H1 (cell line): ENCODE results near the gene CMSS1. TPM values are rescaled to one million over a fixed set of nuclear protein-coding genes. Genes with fewer than 3 reads are reported as not detected.

ENCODE experiments used
- CTCF ChIA-PET: fragments of 300-600 bp; sonication (Branson Sonifier 250); formaldehyde crosslinking; loops from one replicate; lab custom pipeline; 2021; ENCODE audit not compliant: partially characterized antibody; lab: Charles Lee
- POLR2A ChIA-PET: fragments of 300-600 bp; sonication (Branson Sonifier 250); formaldehyde crosslinking; loops from one replicate; lab custom pipeline; 2021; ENCODE audit warnings: inconsistent platforms; ENCODE audit not compliant: partially characterized antibody; lab: Charles Lee
- DNase-seq, 2 experiments: peaks; one replicate each; pipeline versions ENCODE4 v3.0.0 to v3.0.0-alpha.2; 2010 to 2022; ENCODE audit warnings: low spot score in 2 of 2, low read depth in 1 of 2, mixed read lengths in 1 of 2
- FAIRE-seq: peaks from 2 replicates; lab custom pipeline; 2011; peaks lifted over from hg19 to GRCh38; lab: Jason Lieb, UNC
- H2AFZ ChIP-seq: 2 replicates; pipeline ENCODE4 v1.8.1; 2012; ENCODE audit warnings: low read length, inconsistent platforms
- H2AK5ac ChIP-seq: 2 replicates; pipeline ENCODE4 v1.6.1; 2013; ENCODE audit warnings: low read depth, low read length
- H2BK120ac ChIP-seq: replicated peaks from 2 replicates; pipeline ENCODE3; 2013; ENCODE audit warnings: low read depth, low read length, inconsistent platforms
- H2BK12ac ChIP-seq: 2 replicates; pipeline ENCODE4 v1.6.1; 2013; ENCODE audit warnings: low read depth, low read length
- H2BK15ac ChIP-seq: 2 replicates; pipeline ENCODE4 v1.6.1; 2013; ENCODE audit warnings: low read length
- H2BK20ac ChIP-seq: 2 replicates; pipeline ENCODE4 v1.6.1; 2013; ENCODE audit warnings: low read length
- H2BK5ac ChIP-seq: 2 replicates; pipeline ENCODE4 v1.6.1; 2013; ENCODE audit warnings: low read depth, low read length
- H3K14ac ChIP-seq: 2 replicates; pipeline ENCODE4 v1.6.1; 2013; ENCODE audit warnings: inconsistent platforms; ENCODE audit not compliant: insufficient read length
- H3K18ac ChIP-seq: 2 replicates; pipeline ENCODE4 v1.6.1; 2013; ENCODE audit warnings: low read length; ENCODE audit errors: extremely low read depth
- H3K23ac ChIP-seq: 2 replicates; pipeline ENCODE4 v1.6.1; 2013; ENCODE audit warnings: inconsistent platforms; ENCODE audit not compliant: insufficient read length
- H3K23me2 ChIP-seq: 2 replicates; pipeline ENCODE4 v1.6.1; 2013; ENCODE audit warnings: low read depth, low read length
- H3K27ac ChIP-seq: 2 replicates; pipeline ENCODE4 v1.6.1; 2011; ENCODE audit warnings: low read depth, low read length, inconsistent platforms
- H3K27me3 ChIP-seq, 4 experiments: replicated peaks in 1 of 4; 1 replicate in 1 of 4; 2 replicates in 3 of 4; pipeline versions ENCODE4 v1.6.1 to v1.8.1; 2011 to 2013; ENCODE audit warnings: low read length in 3 of 4, mild to moderate bottlenecking in 3 of 4, inconsistent platforms in 2 of 4, mixed read lengths in 2 of 4, moderate library complexity in 1 of 4; ENCODE audit not compliant: control insufficient read depth in 3 of 4, insufficient read depth in 3 of 4; ENCODE audit errors: extremely low read depth in 1 of 4
- H3K36me3 ChIP-seq, 4 experiments: 2 replicates each; pipeline versions ENCODE4 v1.6.1 to v1.8.1; 2011 to 2013; ENCODE audit warnings: mild to moderate bottlenecking in 4 of 4, low read length in 3 of 4, moderate library complexity in 2 of 4, control low read depth in 1 of 4, inconsistent platforms in 1 of 4; ENCODE audit not compliant: insufficient read depth in 4 of 4, control insufficient read depth in 2 of 4
- H3K4ac ChIP-seq: replicated peaks from 2 replicates; pipeline ENCODE3; 2013; ENCODE audit warnings: low read length, low read depth, mixed read lengths, inconsistent platforms; ENCODE audit not compliant: insufficient read length
- H3K4me1 ChIP-seq, 4 experiments: replicated peaks in 1 of 4; 1 replicate in 1 of 4; 2 replicates in 3 of 4; pipeline versions ENCODE4 v1.6.1 to v1.8.1; 2011 to 2013; ENCODE audit warnings: low read length in 3 of 4, inconsistent platforms in 2 of 4, mixed read lengths in 1 of 4; ENCODE audit not compliant: insufficient read depth in 4 of 4, control insufficient read depth in 3 of 4
- H3K4me2 ChIP-seq, 2 experiments: 2 replicates each; pipeline versions ENCODE4 v1.6.1 to v1.8.1; 2011 to 2013; ENCODE audit warnings: low read depth in 2 of 2, low read length in 2 of 2, control low read depth in 1 of 2, inconsistent platforms in 1 of 2, mild to moderate bottlenecking in 1 of 2; ENCODE audit not compliant: insufficient read depth in 1 of 2
- H3K4me3 ChIP-seq, 4 experiments: fragments of 200-600, 300-600 bp in 1 of 4; sonication (generic), shearing (Covaris generic), sonication (Bioruptor Twin) in 1 of 4; 2 replicates each; pipeline versions ENCODE4 v1.5.1 to v1.8.1; 2011 to 2016; ENCODE audit warnings: low read length in 4 of 4, low read depth in 3 of 4, control low read depth in 2 of 4, inconsistent platforms in 2 of 4, mild to moderate bottlenecking in 2 of 4, mixed read lengths in 1 of 4, moderate library complexity in 1 of 4; ENCODE audit not compliant: insufficient read depth in 2 of 4; ENCODE audit errors: extremely low read depth in 1 of 4
- H3K56ac ChIP-seq: replicated peaks from 2 replicates; pipeline ENCODE3; 2013; ENCODE audit warnings: low read depth, mild to moderate bottlenecking, mixed read lengths, low read length, inconsistent platforms; ENCODE audit not compliant: insufficient read length
- H3K79me1 ChIP-seq: 2 replicates; pipeline ENCODE4 v1.6.1; 2013; ENCODE audit warnings: low read depth, low read length, control low read depth
- H3K79me2 ChIP-seq, 2 experiments: 2 replicates each; pipeline versions ENCODE4 v1.6.1 to v1.8.1; 2012 to 2013; ENCODE audit warnings: low read length in 2 of 2, mild to moderate bottlenecking in 2 of 2, inconsistent platforms in 1 of 2; ENCODE audit not compliant: insufficient read depth in 2 of 2, control insufficient read depth in 1 of 2
- H3K9ac ChIP-seq, 4 experiments: replicated peaks in 1 of 4; 1 replicate in 1 of 4; 2 replicates in 3 of 4; pipeline versions ENCODE4 v1.6.1 to v1.8.1; 2011 to 2013; ENCODE audit warnings: low read depth in 3 of 4, low read length in 3 of 4, control low read depth in 2 of 4, mild to moderate bottlenecking in 2 of 4, moderate library complexity in 2 of 4, inconsistent platforms in 1 of 4; ENCODE audit errors: extremely low read depth in 1 of 4
- H3K9me3 ChIP-seq, 2 experiments: 2 replicates each; pipeline versions ENCODE4 v1.6.1 to v1.8.1; 2012 to 2013; ENCODE audit warnings: mild to moderate bottlenecking in 2 of 2, moderate library complexity in 2 of 2, control low read depth in 1 of 2, inconsistent platforms in 1 of 2, low read depth in 1 of 2, low read length in 1 of 2, mixed read lengths in 1 of 2; ENCODE audit not compliant: insufficient read depth in 2 of 2
- H4K20me1 ChIP-seq, 2 experiments: replicated peaks in 1 of 2; 2 replicates each; pipeline versions ENCODE3 to v1.8.1; 2011 to 2013; ENCODE audit warnings: inconsistent platforms in 2 of 2, low read length in 2 of 2, mild to moderate bottlenecking in 1 of 2; ENCODE audit not compliant: insufficient read depth in 2 of 2, control insufficient read depth in 1 of 2
- H4K5ac ChIP-seq: 2 replicates; pipeline ENCODE4 v1.6.1; 2013; ENCODE audit warnings: low read length, low read depth, mixed read lengths, inconsistent platforms; ENCODE audit not compliant: insufficient read length
- H4K8ac ChIP-seq: 2 replicates; pipeline ENCODE4 v1.8.0; 2013; ENCODE audit warnings: mild to moderate bottlenecking, moderate library complexity, low read length, inconsistent platforms; ENCODE audit not compliant: insufficient read depth; ENCODE audit errors: extremely low read depth
- H4K91ac ChIP-seq: replicated peaks from 2 replicates; pipeline ENCODE3; 2013; ENCODE audit warnings: low read length, mixed read lengths, inconsistent platforms; ENCODE audit not compliant: insufficient read length
- WGBS, 2 experiments: shearing (Covaris generic) in 1 of 2; methylation state at CpG; one replicate each; pipeline versions ENCODE4 v1.1.6 to v1.1.7; 2013 to 2015; ENCODE audit warnings: low lambda C conversion rate in 2 of 2, mixed read lengths in 2 of 2, inconsistent platforms in 1 of 2, low coverage in 1 of 2, missing lambda C conversion rate in 1 of 2; ENCODE audit not compliant: insufficient replicate concordance in 2 of 2, insufficient coverage in 1 of 2, insufficient read length in 1 of 2; ENCODE audit errors: extremely low coverage in 1 of 2, missing lambda C conversion rate in 1 of 2; 5-methylcytosine and 5-hydroxymethylcytosine counted together
- polyA plus RNA-seq, 7 experiments: library from polyadenylated mRNA; depleted of rRNA in 3 of 7; stranded (reverse) in 5 of 7; unstranded in 2 of 7; fragments of >200 nt in 5 of 7; fragments of 200-250 nt in 2 of 7; gene quantifications; 1 replicate in 5 of 7; 2 replicates in 1 of 7; 4 replicates in 1 of 7; pipeline versions ENCODE4 v1.2.1 to v1.2.3, GENCODE V29; 2011 to 2013; ENCODE audit warnings: missing spikeins in 2 of 7, mixed read lengths in 2 of 7
- total RNA-seq: library from RNA; stranded (reverse); fragmentation: NEBNext Ultra II Directional; extraction: Animal tissue kit (Norgen Biotek cat#: 25700); gene quantifications from 2 replicates; pipeline ENCODE4 v1.2.1, GENCODE V29; 2021

Gene CMSS1
- total and polyA plus RNA-seq, 2 of the 8 experiments (the other 6 are each of a cell fraction or from before 2014, with no cell fraction given) = 15.2 to 75.1 TPM

DNA sequence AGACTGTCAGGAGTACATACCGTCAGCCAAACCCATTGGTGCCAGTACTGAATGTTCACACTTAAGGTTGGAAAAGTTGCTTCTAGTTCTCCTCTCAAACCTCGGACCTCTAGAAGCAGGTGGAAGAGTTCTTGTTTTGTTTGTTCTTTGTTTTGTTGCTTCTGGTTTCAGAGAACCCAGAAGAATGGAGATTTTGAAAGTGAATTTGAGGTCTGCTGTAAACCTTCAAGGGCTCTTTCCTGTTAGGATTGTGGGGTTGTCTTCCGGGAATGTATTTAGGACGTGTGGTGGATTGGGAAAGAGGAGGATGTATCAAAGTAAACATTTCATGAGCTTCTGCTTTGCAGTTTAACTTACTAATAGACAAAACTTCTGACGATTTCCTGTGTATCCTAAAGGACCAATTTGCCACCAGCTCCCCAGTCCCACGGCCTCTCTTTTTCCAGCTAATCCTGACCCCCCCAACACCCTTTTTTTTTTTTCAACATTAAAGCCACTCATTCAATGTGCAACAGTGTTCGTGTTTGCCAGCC, 246.3 kb downstream of the CMSS1 start:
- Histone ChIP-seq H3K9me3 (no peaks in the 10 kb centered on the region), H3K4me1 (no peaks in the 10 kb centered on the region), H3K4ac (no peak overlapping the region), H3K23ac (no peak overlapping the region), H4K20me1 (no peaks in the 10 kb centered on the region), H3K27ac (no peak overlapping the region), H4K8ac (no peak overlapping the region), H2BK12ac (no peak overlapping the region), H4K5ac (no peak overlapping the region), H3K23me2 (no peaks in the 10 kb centered on the region; the same call in 1 of the 2 replicates), H3K4me3 (no peak overlapping the region), H2BK120ac (no peak overlapping the region), H4K91ac (no peak overlapping the region), H2BK5ac (no peak overlapping the region), H3K27me3 (no peaks in the 10 kb centered on the region), H3K56ac (no peak overlapping the region), H3K79me2 (no peaks in the 10 kb centered on the region), H2BK20ac (no peak overlapping the region), H2BK15ac (no peak overlapping the region), H2AFZ (no peak overlapping the region), H3K36me3 (no peaks in the 10 kb centered on the region), H3K18ac (no peak overlapping the region), H3K9ac (no peak overlapping the region), H3K4me2 (no peak overlapping the region), H3K14ac (no peak overlapping the region), H3K79me1 (no peaks in the 10 kb centered on the region), H2AK5ac (no peak overlapping the region)
- WGBS, 2 experiments = 77% methylated on average over 7 of the region's 7 CpGs; no CpG with 5 or more reads in 1 of the 2 experiments
- POLR2A ChIA-PET = no interaction called here
- DNase-seq (no peak), FAIRE-seq (peak; percentile 32)
- CTCF ChIA-PET = interaction anchor here (1.2 kb wide), 1 partner anchor 43 kb away, joined by 3 read pairs; no protein-coding TSS in a partner anchor
